CD4-positive, alpha-beta T cell treated with Interleukin-15 for 4 hours (primary cell): ENCODE measurements around the gene HSFX3.

Experiments used
- DNase-seq: peaks from one replicate; pipeline ENCODE4 v3.0.0-alpha.2; 2020; ENCODE audit warnings: low spot score

HSFX3 gene

DNA sequence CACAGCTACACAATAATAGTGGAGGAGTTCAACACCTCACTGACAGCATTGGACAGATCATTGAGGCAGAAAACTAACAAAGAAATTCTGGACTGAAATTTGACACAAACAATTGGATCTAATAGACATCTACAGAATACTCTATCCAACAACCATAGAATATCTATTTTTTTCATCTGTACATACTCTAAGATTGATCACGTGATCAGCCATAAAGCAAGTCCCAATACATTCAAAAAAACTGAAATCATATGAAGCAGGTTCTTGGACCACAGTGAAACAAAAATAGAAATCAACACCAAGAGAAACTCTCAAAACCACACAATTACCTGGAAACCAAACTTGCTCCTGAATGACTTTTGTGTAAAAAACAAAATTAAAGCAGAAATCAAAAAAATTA lies 32.4 kb downstream of the HSFX3 start:
- DNase-seq = no peak

DNA sequence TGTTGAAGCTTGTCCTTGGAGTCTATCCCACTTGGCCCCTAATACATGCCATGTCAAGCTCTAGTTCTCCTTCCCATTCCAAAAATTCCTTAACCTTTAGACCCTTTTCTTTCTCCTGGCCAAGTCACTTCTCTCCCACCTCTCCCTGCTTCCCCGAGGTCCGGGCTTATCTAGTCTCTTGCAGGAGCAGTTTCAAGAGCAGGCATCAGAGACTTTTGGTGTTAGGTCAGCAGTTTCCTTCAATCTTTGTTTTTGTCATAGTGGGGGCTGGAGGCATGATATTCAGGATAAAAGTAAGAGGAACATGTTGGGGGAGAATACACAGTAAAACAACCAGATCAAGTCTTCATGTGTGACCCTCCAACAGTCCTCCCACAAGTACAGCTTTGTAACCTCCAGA lies 33.1 kb downstream of the HSFX3 start:
- DNase-seq = no peak

DNA sequence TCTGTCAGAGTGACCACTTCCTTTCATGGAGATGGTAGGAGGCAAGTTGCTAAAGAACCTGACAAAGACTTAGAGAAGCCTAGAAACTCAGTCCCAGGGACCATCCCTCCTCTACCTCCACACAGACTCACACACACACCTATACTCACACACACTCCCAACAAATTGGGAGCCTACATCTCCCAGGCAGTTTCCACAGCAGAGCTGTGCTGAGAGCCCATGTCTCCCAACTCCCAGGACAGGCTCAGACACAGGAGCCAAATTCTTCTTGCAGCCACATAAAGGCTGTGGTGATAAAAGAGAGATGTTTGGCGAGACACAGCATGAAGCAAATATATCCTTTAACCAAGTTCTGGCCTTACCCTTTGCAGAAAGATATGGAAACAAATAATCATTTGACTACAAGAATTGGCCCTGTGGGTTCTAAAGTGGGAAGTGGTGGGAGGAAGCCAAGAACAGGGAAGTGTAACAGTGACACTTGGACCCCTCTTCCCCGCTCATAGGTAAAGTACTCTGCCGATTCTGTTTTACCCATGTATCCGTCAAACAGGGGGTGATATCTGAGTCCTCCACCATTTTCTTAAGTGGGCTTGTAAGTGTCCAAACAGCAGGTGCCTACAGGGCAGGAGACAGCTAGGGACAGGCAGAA lies 33.6 kb downstream of the HSFX3 start:
- DNase-seq = no peak

DNA sequence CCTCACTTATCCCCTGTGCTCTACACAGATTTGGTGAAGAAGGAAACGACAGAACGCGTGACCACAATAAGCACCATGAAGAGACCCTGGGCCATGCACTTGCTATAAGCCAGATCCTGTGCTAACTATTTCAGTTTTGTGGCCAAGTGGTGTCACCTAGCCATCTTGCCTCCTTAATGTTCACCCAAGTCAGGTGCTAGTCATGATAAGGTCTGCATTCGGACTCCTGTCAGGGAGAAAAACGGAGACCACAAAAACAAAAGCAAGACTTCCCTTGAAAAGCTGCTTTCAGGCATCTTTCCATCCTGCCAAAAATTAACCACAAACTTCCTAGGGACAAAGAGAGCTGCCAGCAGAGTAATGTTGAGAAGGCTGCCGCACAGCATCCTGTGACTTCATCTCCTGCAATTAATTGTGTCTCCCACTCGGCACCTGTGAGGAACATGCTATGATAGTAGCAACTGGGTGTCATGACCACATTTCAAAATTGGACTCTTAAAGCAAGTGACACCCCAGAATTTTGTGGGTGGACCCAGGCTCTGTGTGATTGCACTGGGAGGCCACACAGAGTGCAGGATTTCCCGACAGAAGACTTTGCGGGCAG lies 35.8 kb downstream of the HSFX3 start:
- DNase-seq = no peak

DNA sequence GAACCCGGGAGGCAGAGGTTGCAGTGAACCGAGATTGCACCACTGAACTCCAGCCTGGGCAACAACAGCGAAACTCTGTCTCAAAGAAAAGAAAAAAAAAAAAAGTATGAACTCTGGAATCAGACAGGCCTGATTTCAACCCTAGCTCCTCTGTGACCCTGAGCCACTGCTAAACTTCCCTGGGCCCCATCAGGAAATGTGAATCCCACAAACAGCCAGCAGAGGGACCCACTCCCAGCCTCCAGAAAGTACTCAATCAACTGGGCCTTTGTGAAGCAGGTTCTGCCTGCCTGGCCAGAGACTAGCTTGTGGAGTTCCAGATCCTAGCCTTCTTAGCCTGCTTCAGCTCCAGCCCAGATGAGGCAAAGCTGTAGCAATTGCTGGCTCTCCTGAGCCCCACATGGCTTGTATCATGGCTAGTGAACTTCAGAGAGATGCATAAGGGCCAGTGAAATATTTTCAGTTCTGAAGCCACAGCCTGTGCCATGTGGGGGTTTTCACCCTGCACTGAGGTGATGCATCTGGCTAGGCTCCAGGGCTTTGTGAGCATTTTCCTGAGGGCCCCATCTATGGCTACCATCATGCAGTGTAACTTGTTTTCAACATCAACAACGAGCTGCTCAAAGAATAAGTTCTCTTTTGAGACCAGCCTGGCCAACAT lies 37.4 kb downstream of the HSFX3 start:
- DNase-seq = peak; percentile 69

DNA sequence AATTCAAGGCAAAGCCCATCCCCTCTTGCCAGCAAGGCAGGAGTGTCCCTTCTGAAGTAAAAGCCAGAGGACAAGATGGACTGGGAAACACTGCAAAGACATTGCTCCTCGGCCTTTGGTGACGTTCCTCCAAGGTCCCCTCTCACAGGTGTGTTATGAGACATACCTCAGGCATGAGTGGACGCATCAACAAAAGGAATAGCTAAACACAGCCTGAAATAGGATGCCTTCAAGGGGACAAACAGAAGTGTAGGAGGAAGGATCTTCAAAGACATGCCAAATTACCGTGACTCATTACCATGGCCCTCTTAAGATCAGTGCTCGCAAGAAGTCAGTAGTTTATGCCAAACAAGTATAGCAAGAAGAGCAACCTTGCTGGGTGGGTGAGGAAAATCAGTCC lies 38.6 kb downstream of the HSFX3 start:
- no peak for DNase-seq

DNA sequence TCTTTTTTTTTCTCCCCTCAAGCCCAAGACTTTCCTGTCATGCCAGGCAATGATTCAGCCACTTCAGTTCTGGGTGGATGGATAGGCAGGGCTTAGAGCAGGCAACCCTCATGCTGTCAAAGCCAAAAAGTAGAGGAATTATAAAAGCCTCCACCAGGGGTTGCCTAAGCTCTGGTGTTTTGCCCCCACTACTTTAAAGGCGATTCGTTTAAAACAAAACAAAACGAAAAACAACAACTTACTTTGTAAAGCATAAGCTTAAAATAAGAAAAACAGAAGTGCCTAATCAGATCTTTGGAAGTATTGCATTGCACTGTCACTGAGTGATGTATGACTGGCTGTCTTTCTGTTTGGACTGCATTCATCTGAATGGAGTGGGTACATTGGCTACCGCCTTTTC lies 39.3 kb downstream of the HSFX3 start:
- peak; percentile 20 for DNase-seq

DNA sequence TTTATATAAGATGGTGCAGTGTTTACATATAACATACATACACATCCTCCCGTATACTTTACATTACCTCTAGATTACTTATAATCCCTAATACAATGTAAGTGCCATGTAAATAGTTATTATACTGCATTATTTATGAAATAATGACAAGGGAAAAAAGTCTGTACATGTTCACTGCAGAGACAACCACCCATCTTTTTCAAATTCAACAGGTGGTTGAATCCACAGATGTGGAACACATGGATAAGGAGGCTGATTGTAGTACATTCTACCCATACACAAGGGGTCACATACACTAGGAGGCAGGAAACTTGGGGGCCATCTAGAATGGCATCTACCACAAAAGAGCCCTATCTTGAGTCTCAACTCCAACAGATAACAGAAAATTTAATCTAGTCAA lies 41.3 kb downstream of the HSFX3 start:
- DNase-seq = no peak

DNA sequence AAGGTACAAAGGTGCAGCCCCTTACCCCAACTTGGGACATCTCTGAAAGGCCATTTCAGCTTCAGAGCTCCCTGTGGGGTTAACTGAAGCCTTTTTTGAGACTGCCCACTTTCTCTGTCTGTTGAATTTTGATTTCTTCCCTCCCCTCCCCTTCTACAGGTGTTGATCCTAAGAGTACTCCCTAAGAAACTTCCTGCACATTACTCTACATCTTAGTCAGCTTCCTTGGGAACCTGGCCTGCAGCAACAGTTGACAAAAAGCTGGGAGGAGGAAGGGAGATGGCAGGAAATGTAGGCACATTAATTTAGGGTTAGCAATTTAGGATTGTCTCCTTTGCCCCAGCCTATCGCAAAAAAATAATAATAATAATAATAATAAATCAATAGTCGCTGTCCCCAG lies 43.4 kb downstream of the HSFX3 start:
- no peak for DNase-seq

DNA sequence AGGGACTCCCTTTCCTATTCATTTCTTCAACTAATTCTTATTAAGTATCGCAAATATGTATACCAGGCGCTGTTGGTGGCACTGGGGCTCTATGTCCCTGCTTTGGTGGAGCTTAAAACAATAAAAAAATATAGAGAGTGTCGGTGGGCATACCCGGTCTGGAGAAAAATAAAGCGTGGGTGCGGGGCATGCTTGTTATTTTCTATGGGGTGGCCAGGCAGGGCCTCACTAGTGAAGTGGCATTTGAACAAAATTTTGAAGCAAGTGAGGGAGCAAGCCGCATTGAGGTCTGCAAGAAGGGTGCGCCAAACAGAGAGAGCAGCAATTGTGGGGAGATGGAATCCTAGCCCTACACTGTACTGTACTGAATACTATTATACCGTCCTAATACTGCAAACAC lies 44.1 kb downstream of the HSFX3 start:
- no peak for DNase-seq

DNA sequence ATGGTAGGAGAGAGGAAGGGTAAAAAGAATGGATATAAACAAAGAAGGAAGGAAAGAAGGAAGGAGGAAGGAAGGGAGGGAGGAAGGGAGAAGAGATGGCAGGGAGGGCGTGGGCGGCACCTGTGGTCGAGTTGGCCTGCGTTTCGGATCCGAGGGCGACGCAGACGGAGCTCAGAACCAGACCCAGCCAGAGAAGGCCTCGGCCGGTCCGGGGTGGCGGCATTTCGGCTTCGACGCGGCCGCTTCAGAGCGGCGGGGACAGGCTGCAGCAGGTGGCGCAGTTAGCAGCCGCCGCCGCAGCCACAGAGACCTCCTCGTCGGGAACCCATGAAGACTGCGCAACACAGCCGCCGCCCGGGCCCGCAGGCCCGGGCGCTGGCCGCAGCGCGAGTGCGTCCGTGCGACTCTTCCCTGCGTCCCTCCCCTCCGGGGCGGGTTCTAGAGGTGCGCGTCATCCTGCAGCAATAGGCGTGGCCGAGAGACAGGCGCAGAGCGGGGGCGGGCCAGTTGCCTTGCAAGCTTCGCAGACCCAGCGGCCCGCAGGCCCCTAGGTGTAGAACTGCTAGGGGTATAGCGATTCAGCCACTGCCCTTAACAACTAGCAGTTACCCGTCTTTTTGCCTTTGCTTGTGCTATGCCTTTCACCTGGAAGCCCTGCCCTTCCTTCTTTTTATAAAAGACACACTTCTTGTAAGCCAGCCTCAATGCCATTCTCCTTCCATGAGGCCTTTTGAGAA lies 44.6 kb downstream of the HSFX3 start, which contains the start of gene IDS:
Gene IDS (minus strand): TSS at position 392 of the 737 bp plus-strand sequence. CDS start 169 bp downstream, at position 223.
- peak; percentile 89 for DNase-seq

DNA sequence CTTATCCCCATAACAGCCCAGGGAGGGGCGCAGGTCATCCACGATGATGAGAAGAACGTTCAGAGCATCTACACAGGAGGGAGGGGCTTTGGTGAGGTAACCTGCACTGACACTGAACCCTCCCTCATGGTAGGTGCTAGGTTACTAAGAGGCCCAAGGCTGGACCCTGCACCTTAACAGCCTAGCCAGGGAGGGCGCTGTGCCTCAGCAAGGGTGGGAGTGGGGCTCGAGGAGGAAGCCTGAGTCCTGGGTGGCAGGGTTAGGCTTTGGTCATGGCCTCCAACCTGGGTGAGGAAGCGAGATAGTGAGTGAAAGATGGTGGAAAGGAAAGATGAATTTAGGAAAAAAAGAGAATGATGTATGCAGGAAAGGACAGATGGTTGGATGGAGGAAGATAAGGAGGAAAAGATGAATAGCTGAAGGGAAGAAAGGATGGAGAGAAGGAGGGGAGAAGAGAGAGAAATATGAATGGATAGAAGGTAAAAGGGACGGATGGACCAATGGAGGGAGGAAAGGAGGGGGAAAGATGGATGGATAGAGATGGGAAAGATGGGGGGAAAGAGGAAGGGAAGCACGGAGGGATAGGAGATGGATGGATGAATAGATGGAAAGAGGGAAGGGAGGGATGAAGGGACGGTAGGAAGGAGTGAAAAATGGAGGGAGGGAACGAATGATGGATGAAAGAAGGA lies 45.4 kb downstream of the HSFX3 start:
- peak; percentile 84 for DNase-seq

DNA sequence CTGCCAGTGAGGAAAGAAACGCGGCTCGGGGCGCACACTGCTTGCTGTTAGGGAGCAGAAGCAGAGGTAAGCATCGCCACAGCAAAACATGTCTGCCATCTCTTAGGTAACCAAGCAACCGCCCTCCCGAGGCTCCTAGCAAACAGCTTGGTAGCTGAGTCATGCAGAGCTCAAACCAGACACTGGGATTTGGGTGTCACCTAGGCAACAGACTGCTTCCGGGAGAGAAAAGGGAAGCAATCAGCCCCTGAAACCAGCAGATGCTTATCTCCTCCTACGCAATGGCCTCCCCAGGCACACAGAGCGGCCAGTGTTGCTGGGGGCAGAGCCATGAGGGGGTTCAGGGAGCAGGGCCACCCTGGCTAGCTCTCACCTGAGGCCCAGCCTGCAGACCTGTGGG lies 46.3 kb downstream of the HSFX3 start:
- peak; percentile 81 for DNase-seq

DNA sequence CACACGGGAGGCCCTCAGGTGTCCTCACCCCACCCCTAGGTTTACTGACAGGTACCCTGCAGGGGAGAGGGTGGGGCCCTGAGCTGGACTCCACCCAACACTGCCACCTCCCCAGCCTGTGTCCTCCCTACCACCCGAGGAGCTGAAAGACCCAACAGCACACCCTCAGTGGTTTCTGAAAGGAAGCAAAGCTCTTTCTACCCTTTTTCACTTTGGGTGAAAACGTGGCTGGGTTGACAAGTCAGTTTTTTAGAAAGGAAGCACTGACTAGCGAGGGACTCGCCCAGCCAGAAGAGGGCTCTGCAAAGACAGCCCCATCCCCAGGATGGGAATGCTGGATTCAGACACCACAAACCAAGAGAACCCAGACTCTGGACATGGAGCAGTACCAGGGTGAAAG lies 46.8 kb downstream of the HSFX3 start:
- peak; percentile 40 for DNase-seq

DNA sequence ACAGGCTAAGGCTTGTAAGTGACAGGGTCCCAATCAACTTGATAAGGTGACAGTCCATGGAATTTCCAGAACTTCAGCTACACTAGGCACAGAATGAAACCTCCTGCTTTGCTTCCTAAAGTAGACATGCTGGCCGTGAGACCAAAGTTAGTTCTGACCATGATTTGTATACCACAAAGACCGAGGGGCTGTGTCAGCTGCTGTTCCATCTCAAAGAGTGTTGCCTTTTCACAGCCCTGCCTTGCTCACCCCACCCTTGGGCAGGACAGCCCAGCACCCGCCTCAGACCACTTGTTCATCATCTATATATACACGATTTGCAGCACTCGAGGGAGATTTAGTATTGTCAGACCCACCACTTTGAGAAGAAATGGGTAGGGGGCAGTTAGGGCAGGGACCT lies 50.0 kb downstream of the HSFX3 start:
- DNase-seq = no peak

DNA sequence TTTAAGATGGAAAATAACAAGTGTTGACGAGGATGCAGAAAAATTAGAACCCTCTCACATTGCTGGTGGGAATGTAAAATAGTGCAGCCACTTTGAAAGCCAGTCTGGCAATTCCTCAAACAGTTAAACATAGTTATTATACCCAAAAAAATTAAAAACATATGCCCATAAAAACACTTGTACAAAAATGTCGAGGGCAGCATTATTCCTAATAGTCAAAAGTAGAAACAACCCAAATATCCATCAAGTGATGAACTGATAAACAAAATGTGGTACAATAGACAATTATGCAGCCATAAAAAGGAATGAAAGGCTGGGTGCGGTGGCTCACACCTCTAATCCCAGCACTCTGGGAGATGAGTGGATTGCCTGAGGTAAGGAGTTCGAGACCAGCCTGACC lies 51.0 kb downstream of the HSFX3 start:
- DNase-seq = no peak
